ENCODE results near the gene ZNF92. TPM values are rescaled to one million over a fixed set of nuclear protein-coding genes. Genes with fewer than 3 reads are reported as not detected.

Gene ZNF92
- total RNA-seq, 6 experiments from 2014 or later, result 1.9 to 4.5 (median 2.4) TPM

GRCh38 chr7:65434307-65434706 is 60.7 kb downstream of the ZNF92 start:
- 80% methylated on average over 1 of the region's 3 CpGs for WGBS (ENCODE audit: insufficient coverage, low coverage, low lambda C conversion rate, missing lambda C conversion rate)
- DNase-seq, result no peak
- H3K27ac ChIP-seq, result no peak overlapping the region
- H3K4me3 ChIP-seq, result no peak overlapping the region
- no peaks in the 10 kb centered on the region for H3K4me1 ChIP-seq
- no peak for ATAC-seq
- H3K36me3 ChIP-seq, result no peaks in the 10 kb centered on the region
- H3K9me3 ChIP-seq, result no peaks in the 10 kb centered on the region
- TF ChIP-seq, protein P1, sequence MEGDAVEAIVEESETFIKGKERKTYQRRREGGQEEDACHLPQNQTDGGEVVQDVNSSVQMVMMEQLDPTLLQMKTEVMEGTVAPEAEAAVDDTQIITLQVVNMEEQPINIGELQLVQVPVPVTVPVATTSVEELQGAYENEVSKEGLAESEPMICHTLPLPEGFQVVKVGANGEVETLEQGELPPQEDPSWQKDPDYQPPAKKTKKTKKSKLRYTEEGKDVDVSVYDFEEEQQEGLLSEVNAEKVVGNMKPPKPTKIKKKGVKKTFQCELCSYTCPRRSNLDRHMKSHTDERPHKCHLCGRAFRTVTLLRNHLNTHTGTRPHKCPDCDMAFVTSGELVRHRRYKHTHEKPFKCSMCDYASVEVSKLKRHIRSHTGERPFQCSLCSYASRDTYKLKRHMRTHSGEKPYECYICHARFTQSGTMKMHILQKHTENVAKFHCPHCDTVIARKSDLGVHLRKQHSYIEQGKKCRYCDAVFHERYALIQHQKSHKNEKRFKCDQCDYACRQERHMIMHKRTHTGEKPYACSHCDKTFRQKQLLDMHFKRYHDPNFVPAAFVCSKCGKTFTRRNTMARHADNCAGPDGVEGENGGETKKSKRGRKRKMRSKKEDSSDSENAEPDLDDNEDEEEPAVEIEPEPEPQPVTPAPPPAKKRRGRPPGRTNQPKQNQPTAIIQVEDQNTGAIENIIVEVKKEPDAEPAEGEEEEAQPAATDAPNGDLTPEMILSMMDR (IDR thresholded peaks at IDR 0.05), result no peak
- no peak for TF ChIP-seq POLR2A (IDR thresholded peaks at IDR 0.05)
- intact Hi-C loops (cut with DNase I), result no loop called here
- H3K27me3 ChIP-seq, result no peaks in the 10 kb centered on the region

DNA sequence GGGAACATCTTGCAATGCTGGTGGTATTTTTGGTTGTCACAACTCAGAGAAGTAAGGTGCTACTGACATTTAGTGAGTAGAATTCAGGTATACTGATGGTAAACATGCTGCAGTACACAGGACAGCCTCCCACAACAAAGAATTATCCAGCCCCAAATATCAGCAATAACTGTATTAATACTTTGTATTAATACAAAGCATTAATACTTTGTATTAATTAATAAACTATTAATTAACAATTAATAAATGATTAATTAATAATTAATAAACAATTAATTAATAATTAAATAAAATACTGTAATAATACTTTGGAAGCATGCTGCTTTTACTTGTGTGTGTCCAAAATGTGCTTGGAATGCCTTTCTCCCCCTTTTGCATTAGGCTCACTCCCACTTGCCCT is 62.5 kb downstream of the ZNF92 start:
- Histone ChIP-seq H3K36me3 (no peaks in the 10 kb centered on the region), H3K9me3 (no peaks in the 10 kb centered on the region), H3K4me1 (no peaks in the 10 kb centered on the region), H3K27ac (no peak overlapping the region), H3K27me3 (no peaks in the 10 kb centered on the region), H3K4me3 (no peak overlapping the region)
- TF ChIP-seq, protein P1 (IDR thresholded peaks at IDR 0.05), result no peak
- no peak for TF ChIP-seq POLR2A (IDR thresholded peaks at IDR 0.05)
- ATAC-seq (no peak), DNase-seq (no peak)
- intact Hi-C loops (cut with DNase I), result no loop called here

DNA sequence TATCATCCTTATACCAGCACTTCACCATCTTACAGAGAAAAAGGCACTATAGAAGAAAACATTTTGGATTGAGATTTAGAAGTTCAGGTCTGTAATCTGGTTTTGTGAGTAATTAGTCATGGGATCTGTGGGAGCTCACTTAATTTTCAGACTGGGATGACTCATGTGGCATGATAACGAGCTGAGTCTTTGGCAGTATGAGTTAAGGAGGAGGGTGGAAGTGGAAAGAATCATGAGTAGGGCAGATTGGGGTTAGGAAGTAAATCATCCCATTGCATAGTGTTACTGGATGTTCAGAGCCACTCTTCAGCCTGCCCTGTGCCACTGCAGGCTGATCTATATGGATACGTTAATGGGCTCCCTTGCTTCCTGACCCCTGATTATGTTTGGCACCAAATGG is 64.9 kb downstream of the ZNF92 start:
- TF ChIP-seq POLR2A (IDR thresholded peaks at IDR 0.05), result no peak
- TF ChIP-seq, protein P1 (IDR thresholded peaks at IDR 0.05), result no peak
- H3K36me3 ChIP-seq, result no peaks in the 10 kb centered on the region
- H3K9me3 ChIP-seq, result no peaks in the 10 kb centered on the region
- no peak overlapping the region for H3K27ac ChIP-seq
- WGBS (ENCODE audit: insufficient coverage, low coverage, low lambda C conversion rate, missing lambda C conversion rate), result 33% methylated on average over 1 of the region's 2 CpGs
- H3K27me3 ChIP-seq, result no peaks in the 10 kb centered on the region
- H3K4me1 ChIP-seq, result no peaks in the 10 kb centered on the region
- intact Hi-C loops (cut with DNase I), result no loop called here
- no peak overlapping the region for H3K4me3 ChIP-seq
- DNase-seq (no peak), ATAC-seq (peak in 1 of 4 donors; percentile 31)

DNA sequence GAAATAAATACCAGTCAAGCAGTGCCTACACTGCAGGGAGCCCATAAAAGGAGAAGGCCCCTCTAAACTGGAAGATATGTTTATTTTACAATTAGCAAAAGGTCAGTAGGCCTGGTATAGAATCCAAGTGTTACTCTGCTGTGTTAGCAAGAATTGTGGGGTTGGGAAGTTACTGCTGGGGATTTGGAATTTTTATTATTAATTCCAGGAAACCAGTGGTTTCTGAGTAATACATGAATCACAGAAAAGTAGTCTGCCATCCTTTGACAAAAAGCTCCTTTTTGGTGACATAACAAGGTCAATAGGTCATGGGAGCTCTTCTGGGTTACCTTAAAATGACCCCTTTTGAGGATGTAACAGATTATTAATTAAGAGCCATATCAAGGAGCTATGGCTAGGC is 67.4 kb downstream of the ZNF92 start:
- Histone ChIP-seq H3K36me3 (no peaks in the 10 kb centered on the region), H3K4me3 (no peak overlapping the region), H3K9me3 (no peaks in the 10 kb centered on the region), H3K4me1 (no peaks in the 10 kb centered on the region), H3K27ac (no peak overlapping the region), H3K27me3 (no peaks in the 10 kb centered on the region)
- ATAC-seq (peak in 1 of 4 donors; percentile 20), DNase-seq (no peak)
- no peak for TF ChIP-seq POLR2A (IDR thresholded peaks at IDR 0.05)
- TF ChIP-seq, protein P1 (IDR thresholded peaks at IDR 0.05), result no peak
- intact Hi-C loops (cut with DNase I), result no loop called here

- H3K4me3 ChIP-seq, result no peak overlapping the region
- ATAC-seq, result no peak
- no peaks in the 10 kb centered on the region for H3K4me1 ChIP-seq
- H3K27ac ChIP-seq, result no peak overlapping the region
- no peaks in the 10 kb centered on the region for H3K36me3 ChIP-seq
- no peaks in the 10 kb centered on the region for H3K9me3 ChIP-seq
- H3K27me3 ChIP-seq, result no peaks in the 10 kb centered on the region
- WGBS (ENCODE audit: insufficient coverage, low coverage, low lambda C conversion rate, missing lambda C conversion rate), result 75% methylated on average over 1 of the region's 1 CpG
- intact Hi-C loops (cut with DNase I), result no loop called here
- TF ChIP-seq, protein P1 (IDR thresholded peaks at IDR 0.05), result no peak
- no peak for TF ChIP-seq POLR2A (IDR thresholded peaks at IDR 0.05)
- no peak for DNase-seq
Measured at GRCh38 chr7:65444205-65444842, 70.7 kb downstream of the ZNF92 start.

Measured in right lobe of liver (tissue), 6 donors.